COLO668 (cell line): ENCODE measurements around the gene GPSM1.

Experiments used
- DNase-seq: peaks from one replicate; lab custom pipeline; 2025; ENCODE audit not compliant: unreplicated experiment; lab: John Stamatoyannopoulos, UW

Gene GPSM1

GRCh38 chr9:136327304-136327974 lies at the start of gene GPSM1:
GPSM1 (plus strand) TSS chr9:136327539; CDS start chr9:136327696, 157 bp downstream.
- DNase-seq, result no peak

GRCh38 chr9:136277746-136278145 lies 49.6 kb upstream of the GPSM1 start:
- no peak for DNase-seq

- no peak for DNase-seq
Observed at GRCh38 chr9:136278221-136278620, 49.1 kb upstream of the GPSM1 start.

- no peak for DNase-seq
Observed at GRCh38 chr9:136278894-136279293, 48.4 kb upstream of the GPSM1 start.

- DNase-seq, result no peak
Observed at GRCh38 chr9:136279471-136279870, 47.9 kb upstream of the GPSM1 start.

- no peak for DNase-seq
Observed at GRCh38 chr9:136280535-136281315, 46.6 kb upstream of the GPSM1 start.

- no peak for DNase-seq
Observed at GRCh38 chr9:136281421-136282271, 45.7 kb upstream of the GPSM1 start.

- peak; percentile 67 for DNase-seq
Observed at GRCh38 chr9:136282272-136282861, 45.0 kb upstream of the GPSM1 start.

GRCh38 chr9:136283291-136284235 lies 43.8 kb upstream of the GPSM1 start:
- DNase-seq, result peak; percentile 82

GRCh38 chr9:136284311-136284710 lies 43.0 kb upstream of the GPSM1 start:
- no peak for DNase-seq

- DNase-seq, result no peak
Observed at GRCh38 chr9:136284951-136285350, 42.4 kb upstream of the GPSM1 start.

- no peak for DNase-seq
Observed at GRCh38 chr9:136285501-136286358, 41.6 kb upstream of the GPSM1 start.

GRCh38 chr9:136286359-136286986 lies 40.9 kb upstream of the GPSM1 start:
- DNase-seq, result peak; percentile 27

GRCh38 chr9:136286987-136287379 lies 40.4 kb upstream of the GPSM1 start:
- DNase-seq, result no peak

GRCh38 chr9:136287960-136288753 lies 39.2 kb upstream of the GPSM1 start:
- peak; percentile 29 for DNase-seq

GRCh38 chr9:136289651-136290507 lies 37.5 kb upstream of the GPSM1 start:
- peak; percentile 31 for DNase-seq

- DNase-seq, result no peak
Observed at GRCh38 chr9:136290508-136291000, 36.8 kb upstream of the GPSM1 start.
